AG04449 (cell line): ENCODE data around the gene LAMA1.

Experiments
- CTCF ChIA-PET: fragments of 350-600 bp; formaldehyde crosslinking; extraction: SDS; loops from one replicate; lab custom pipeline; 2021; ENCODE audit warnings: antibody characterized with exemption; lab: Yijun Ruan, JAX
- POLR2A ChIA-PET: fragments of 400-600, 350-600 bp; formaldehyde crosslinking; extraction: SDS; loops from one replicate; lab custom pipeline; 2020; ENCODE audit warnings: antibody characterized with exemption, inconsistent platforms; lab: Yijun Ruan, JAX
- DNase-seq: peaks from one replicate; pipeline ENCODE4 v3.0.0-alpha.2; 2010; ENCODE audit warnings: low read depth, low spot score
- H3K4me3 ChIP-seq: 2 replicates; pipeline ENCODE4 v1.5.1; 2011; ENCODE audit warnings: low read depth, mild to moderate bottlenecking, control low read depth, low read length
- TF ChIP-seq, protein P1 (sequence below): IDR thresholded peaks from one replicate; pipeline ENCODE4 v1.5.1; 2011; ENCODE audit warnings: mild to moderate bottlenecking, moderate library complexity, low read length, control low read depth, inconsistent platforms; ENCODE audit not compliant: insufficient read depth; ENCODE audit errors: missing control alignments

The LAMA1 gene

DNA sequence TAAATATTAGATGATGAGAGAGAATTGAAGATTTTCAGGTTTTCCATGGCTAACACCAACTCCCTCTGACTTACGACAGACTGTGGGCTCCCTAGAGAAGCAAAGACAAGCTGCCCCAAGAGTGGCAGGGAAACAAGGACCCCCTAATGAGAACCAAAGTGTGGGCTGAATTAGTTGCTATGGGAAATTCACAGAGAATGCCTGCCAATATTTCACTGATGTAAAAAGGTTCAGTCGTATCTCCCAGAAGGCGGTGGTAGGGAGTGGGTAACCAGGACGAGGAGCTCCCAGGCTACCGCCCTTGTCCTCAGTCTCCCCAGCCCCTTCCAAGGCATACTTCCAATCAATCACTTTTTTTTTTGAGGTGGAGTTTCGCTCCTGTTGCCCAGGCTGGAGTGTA is 113.6 kb downstream of the LAMA1 start:
- TF ChIP-seq, protein P1, sequence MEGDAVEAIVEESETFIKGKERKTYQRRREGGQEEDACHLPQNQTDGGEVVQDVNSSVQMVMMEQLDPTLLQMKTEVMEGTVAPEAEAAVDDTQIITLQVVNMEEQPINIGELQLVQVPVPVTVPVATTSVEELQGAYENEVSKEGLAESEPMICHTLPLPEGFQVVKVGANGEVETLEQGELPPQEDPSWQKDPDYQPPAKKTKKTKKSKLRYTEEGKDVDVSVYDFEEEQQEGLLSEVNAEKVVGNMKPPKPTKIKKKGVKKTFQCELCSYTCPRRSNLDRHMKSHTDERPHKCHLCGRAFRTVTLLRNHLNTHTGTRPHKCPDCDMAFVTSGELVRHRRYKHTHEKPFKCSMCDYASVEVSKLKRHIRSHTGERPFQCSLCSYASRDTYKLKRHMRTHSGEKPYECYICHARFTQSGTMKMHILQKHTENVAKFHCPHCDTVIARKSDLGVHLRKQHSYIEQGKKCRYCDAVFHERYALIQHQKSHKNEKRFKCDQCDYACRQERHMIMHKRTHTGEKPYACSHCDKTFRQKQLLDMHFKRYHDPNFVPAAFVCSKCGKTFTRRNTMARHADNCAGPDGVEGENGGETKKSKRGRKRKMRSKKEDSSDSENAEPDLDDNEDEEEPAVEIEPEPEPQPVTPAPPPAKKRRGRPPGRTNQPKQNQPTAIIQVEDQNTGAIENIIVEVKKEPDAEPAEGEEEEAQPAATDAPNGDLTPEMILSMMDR = no peak
- no peak overlapping the region for H3K4me3 ChIP-seq
- POLR2A ChIA-PET = no interaction called here
- CTCF ChIA-PET = interaction anchor here (1.0 to 2.8 kb wide), 3 partner anchors 83 to 174 kb away, joined by 3 to 9 read pairs (median 3); no protein-coding TSS in a partner anchor
- no peak for DNase-seq

DNA sequence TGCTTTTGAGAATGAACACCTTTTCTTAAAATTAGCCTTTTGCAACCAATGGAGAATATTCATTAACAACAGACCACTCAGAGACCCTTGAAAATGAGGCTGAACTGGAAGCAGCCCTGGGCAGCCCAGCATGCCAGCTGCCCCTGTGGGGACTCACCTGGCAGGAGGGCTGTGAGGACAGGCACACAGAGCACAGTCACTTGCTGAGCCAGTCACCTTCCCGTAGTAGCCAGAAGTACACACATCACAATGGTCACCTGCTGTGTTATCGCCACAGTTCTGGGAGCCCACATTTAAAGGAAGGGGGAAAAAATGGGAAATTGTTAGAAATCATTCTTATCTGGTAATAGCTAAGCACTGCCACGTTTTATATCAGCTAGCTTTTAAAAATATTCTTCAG is 115.5 kb downstream of the LAMA1 start:
- CTCF ChIA-PET = interaction anchor here (1.6 kb wide), 1 partner anchor 82 kb away, joined by 6 read pairs; no protein-coding TSS in a partner anchor
- DNase-seq = no peak
- TF ChIP-seq, protein P1 = no peak
- H3K4me3 ChIP-seq = no peak overlapping the region
- POLR2A ChIA-PET = no interaction called here

DNA sequence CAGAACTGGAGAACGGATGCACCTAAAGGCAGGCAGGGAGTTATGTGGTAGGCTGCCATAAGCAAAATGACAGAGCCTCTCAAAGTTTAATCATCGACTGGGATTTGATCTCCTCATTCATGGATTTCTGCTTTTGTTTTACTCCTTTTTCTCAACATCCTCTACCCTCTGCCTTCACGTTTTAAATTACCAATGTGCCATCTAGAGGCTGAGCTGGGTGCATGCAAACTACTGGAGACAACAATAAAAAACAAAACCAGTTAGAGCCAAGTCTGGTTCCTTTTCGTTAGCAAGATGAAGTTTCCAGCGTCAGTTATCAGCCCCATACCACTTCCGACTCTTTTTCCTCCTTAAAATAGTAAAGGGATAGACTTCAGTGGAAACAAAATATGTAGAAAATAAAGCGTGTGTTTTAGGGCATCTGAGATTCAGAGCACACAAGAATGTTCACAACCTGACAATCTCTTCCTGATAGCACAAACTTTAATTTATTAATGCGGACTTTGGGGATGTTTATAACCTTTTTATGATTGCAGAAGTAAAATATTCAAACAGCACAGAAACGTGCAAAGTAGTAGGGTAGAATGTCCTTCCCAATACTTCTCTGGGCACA is 117.0 kb downstream of the LAMA1 start:
- H3K4me3 ChIP-seq = no peak overlapping the region
- TF ChIP-seq, protein P1 = peak; percentile 33
- ChIA-PET CTCF (interaction anchor here (1.3 to 2.4 kb wide), 2 partner anchors 14 to 80 kb away, joined by 9 to 10 read pairs; no protein-coding TSS in a partner anchor), POLR2A (no interaction called here)
- DNase-seq = no peak

DNA sequence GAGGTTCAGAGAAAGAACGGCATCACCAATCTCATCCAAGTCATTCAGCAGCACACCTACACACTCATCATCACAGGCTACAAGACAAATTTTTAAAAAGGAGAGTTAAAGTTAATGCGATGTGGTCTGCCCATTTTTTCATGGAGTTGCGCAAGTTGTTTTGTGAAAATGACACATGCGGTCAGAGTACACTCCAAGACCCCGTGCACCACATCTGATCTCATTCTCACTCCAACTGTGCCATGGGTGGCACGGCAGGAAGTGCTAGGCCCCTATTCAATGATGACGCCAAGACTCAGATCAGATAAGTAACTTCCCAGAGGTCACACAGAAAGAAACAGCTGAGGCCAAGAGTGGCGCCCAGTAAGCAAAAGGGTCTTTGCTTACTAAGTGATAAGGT is 119.8 kb downstream of the LAMA1 start:
- H3K4me3 ChIP-seq = no peak overlapping the region
- ChIA-PET CTCF (no interaction called here), POLR2A (no interaction called here)
- no peak for DNase-seq
- TF ChIP-seq, protein P1 = no peak

DNA sequence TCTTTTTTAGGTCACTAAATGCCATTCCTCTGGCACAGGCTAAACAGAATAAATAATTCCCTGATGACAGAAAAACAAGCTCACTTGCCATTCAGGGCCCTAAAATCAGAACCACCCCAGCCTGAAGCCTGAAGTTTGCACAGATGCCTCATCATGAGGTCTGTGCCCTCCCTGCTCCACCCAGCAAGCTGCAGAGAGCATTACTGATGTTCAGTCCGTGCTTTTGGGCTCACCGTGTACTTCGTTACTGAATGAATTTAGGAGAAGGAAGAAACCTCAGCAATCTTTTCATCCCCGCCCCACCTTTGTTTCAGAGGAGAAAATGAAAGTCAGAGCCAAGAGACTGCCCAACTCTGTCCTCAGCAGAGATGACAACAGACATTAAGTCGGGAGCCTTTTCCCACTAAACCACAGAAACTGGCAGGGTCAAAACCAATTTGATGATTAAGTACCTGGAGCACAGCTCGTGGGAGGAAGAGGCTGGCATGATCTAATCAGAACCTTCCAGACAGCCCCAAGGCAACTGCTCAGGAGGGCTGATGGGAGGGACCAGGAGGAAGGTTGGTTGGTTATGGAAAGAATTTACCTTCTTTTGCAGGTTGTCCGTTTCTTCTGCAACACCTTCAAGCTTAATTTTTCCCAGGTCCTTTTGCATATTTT is 122.7 kb downstream of the LAMA1 start:
- ChIA-PET CTCF (interaction anchor here (0.7 to 1.0 kb wide), 2 partner anchors 76 to 105 kb away, joined by 3 read pairs; no protein-coding TSS in a partner anchor), POLR2A (no interaction called here)
- no peak for DNase-seq
- H3K4me3 ChIP-seq = no peak overlapping the region
- TF ChIP-seq, protein P1 = no peak

DNA sequence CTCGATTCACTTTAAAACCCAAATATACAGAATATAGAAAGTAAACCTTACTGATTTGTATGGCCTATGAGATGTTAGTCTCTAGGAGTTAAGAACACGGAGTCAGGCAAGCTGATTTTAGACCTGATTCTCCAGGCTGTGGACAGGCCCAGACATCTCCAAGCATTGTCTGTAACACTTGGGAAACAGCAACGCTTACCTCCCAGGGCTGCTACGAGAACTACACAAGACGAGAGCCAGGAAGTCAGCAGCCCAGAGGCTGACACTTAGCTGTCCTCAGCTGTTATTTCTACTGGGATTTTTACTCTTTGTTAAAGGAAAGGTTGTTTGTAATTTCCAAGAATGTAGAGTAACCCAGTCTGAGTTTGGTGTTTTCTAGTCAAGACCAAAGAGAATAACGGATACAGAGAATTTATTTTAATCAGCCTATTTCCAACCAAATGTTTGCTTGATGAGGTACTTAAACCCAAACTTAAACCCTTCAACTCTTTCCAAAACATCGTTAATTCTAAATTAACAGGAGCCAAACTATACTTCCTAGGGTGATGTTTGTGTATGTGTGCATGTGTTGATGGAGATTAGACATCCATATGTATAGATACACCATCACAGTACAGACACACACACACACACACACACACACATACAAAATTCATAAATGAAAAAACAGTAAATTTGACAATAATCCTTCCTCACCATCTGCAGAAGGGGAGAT is 123.4 kb downstream of the LAMA1 start:
- ChIA-PET CTCF (interaction anchor here (0.7 to 1.4 kb wide), 3 partner anchors 16 to 106 kb away, joined by 3 to 6 read pairs (median 3); no protein-coding TSS in a partner anchor), POLR2A (no interaction called here)
- no peak overlapping the region for H3K4me3 ChIP-seq
- no peak for DNase-seq
- TF ChIP-seq, protein P1 = no peak
